ENCODE measurements around the gene INPP5A. TPM values are rescaled to one million over a fixed set of nuclear protein-coding genes. Genes with fewer than 3 reads are reported as not detected.

INPP5A gene
- total and polyA plus RNA-seq, 2 experiments from 2014 or later = 41.2 to 53.6 TPM

DNA sequence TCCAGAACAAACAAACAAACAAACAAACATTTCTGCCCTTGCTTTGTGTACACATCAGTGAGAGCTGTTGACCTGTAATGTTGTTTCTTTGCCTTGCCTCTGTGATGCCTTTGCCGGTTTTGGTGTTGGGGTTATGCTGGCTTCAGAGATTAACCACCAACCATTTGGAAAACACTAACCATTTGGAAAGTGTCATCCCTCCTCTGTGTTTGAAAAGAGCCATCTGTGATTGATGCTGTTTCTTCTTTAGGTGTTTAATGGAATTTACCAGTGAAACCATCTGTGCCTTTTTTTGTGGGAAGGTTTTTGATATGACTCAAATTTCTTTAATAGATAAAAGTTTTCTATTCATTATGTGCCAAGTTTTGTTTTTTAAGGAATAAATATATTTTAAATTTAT, 46.5 kb downstream of the INPP5A start:
- TF ChIP-seq, protein P1, sequence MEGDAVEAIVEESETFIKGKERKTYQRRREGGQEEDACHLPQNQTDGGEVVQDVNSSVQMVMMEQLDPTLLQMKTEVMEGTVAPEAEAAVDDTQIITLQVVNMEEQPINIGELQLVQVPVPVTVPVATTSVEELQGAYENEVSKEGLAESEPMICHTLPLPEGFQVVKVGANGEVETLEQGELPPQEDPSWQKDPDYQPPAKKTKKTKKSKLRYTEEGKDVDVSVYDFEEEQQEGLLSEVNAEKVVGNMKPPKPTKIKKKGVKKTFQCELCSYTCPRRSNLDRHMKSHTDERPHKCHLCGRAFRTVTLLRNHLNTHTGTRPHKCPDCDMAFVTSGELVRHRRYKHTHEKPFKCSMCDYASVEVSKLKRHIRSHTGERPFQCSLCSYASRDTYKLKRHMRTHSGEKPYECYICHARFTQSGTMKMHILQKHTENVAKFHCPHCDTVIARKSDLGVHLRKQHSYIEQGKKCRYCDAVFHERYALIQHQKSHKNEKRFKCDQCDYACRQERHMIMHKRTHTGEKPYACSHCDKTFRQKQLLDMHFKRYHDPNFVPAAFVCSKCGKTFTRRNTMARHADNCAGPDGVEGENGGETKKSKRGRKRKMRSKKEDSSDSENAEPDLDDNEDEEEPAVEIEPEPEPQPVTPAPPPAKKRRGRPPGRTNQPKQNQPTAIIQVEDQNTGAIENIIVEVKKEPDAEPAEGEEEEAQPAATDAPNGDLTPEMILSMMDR (IDR thresholded peaks at IDR 0.05; ENCODE audit: poor library complexity) = no peak
- TF ChIP-seq EZH2phosphoT487 (IDR thresholded peaks at IDR 0.05; ENCODE audit: low read depth, severe bottlenecking, unreplicated experiment) (no peak), EZH2 (IDR thresholded peaks at IDR 0.05; ENCODE audit: borderline replicate concordance) (no peak)
- peaks cover 9% of the 10 kb centered on the region for H4K20me1 ChIP-seq (ENCODE audit: insufficient read depth, poor library complexity, severe bottlenecking)
- no peak overlapping the region for H3K27ac ChIP-seq
- H3K9me3 ChIP-seq (ENCODE audit: low read depth) = no peaks in the 10 kb centered on the region
- H2AFZ ChIP-seq = no peak overlapping the region
- no peak overlapping the region for H3K4me3 ChIP-seq
- WGBS (ENCODE audit: low lambda C conversion rate, missing lambda C conversion rate) = 76% methylated on average over 1 of the region's 1 CpG
- H3K4me1 ChIP-seq (ENCODE audit: insufficient read depth) = no peaks in the 10 kb centered on the region
- no peaks in the 10 kb centered on the region for H3K9me2 ChIP-seq (replicated peaks; ENCODE audit: insufficient read depth)
- no peaks in the 10 kb centered on the region for H3K27me3 ChIP-seq
- no peaks in the 10 kb centered on the region for H3K36me3 ChIP-seq (replicated peaks; ENCODE audit: insufficient read depth, low read depth)
- peaks cover 91% of the 10 kb centered on the region for H3K79me2 ChIP-seq
- DNase-seq (ENCODE audit: low spot score) = no peak
- H3K4me2 ChIP-seq = no peak overlapping the region

DNA sequence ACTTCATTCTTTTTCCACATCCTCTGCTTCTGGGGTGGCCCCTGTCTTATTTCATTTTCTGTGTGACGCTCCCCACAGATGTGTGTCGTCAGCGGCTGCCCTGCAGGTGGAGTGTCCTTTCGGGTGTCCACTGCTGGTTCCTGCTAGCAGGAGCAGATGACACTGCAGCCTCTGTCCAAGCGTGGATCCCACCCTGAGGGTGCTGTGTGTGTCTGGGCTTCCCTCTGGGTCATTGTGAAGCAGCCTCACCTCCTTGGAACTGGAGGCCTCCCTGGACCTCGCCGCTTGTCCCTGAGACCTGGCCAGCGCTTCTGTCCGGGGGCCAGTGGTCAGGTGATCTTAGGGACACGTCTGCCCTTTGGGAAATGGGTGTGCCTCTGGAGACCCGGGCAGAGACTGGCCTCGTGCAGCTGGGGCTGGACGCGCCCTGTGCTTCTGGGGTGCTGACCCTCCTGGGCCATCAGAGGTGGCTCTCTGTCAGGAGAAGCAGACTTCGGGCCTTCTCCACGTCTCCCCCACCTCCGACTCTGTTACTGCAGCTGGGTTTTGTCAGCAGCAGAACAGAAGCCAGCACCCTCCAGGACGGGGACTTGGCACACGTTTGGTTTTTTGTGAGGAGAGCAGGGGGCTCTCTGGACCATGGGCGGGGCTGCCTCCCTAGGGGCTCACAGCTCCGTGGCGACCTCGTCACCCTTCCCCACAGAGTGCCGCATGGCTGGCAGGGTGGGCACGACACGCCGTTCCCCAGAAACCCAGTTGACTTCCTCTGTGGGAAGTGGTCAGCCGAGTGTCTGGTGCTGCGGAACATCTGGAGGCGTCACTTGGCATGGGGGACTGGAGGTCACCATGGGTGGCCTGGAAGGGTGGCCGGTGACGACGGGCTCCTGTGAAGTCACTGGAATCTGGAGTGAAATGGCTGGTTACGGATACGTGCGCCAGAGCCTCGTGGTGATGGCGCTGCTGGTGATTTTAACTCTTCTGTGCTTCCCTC, 48.4 kb downstream of the INPP5A start:
- Histone ChIP-seq H3K4me1 (ENCODE audit: insufficient read depth) (peaks cover 11% of the 10 kb centered on the region), H3K79me2 (peaks cover 92% of the 10 kb centered on the region), H3K9me2 (replicated peaks; ENCODE audit: insufficient read depth) (no peaks in the 10 kb centered on the region), H3K4me2 (no peak overlapping the region), H3K27ac (no peak overlapping the region), H3K36me3 (replicated peaks; ENCODE audit: insufficient read depth, low read depth) (no peaks in the 10 kb centered on the region), H4K20me1 (ENCODE audit: insufficient read depth, poor library complexity, severe bottlenecking) (peaks cover 2% of the 10 kb centered on the region), H3K9me3 (ENCODE audit: low read depth) (no peaks in the 10 kb centered on the region), H3K4me3 (no peak overlapping the region), H3K27me3 (no peaks in the 10 kb centered on the region), H2AFZ (no peak overlapping the region)
- TF ChIP-seq, protein P1 (IDR thresholded peaks at IDR 0.05; ENCODE audit: poor library complexity) = no peak
- TF ChIP-seq EZH2 (IDR thresholded peaks at IDR 0.05; ENCODE audit: borderline replicate concordance) = no peak
- TF ChIP-seq EZH2phosphoT487 (IDR thresholded peaks at IDR 0.05; ENCODE audit: low read depth, severe bottlenecking, unreplicated experiment) = no peak
- WGBS (ENCODE audit: low lambda C conversion rate, missing lambda C conversion rate) = 90% methylated on average over 38 of the region's 38 CpGs
- DNase-seq (ENCODE audit: low spot score) = no peak

DNA sequence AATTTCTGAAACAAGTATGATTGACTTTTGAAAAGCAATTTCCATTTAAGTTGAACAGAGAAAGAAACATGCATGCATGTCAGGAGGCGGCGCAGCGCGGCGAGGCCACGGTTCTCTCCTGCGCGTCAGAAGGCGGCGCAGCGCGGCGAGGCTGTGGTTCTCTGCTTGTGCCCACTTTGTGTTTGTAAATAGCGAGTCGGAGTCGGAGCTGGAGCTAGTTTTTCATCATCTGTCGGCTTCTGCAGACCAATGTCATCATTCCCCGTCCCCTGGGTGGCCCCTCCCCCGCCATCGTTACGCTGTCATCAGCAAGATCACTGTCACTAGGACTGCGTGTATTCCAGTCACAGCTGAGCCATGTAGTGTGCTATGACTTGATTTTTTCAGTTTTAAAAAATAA, 49.2 kb downstream of the INPP5A start:
- no peaks in the 10 kb centered on the region for H3K36me3 ChIP-seq (replicated peaks; ENCODE audit: insufficient read depth, low read depth)
- H3K9me2 ChIP-seq (replicated peaks; ENCODE audit: insufficient read depth) = no peaks in the 10 kb centered on the region
- H4K20me1 ChIP-seq (ENCODE audit: insufficient read depth, poor library complexity, severe bottlenecking) = no peaks in the 10 kb centered on the region
- peaks cover 16% of the 10 kb centered on the region for H3K4me1 ChIP-seq (ENCODE audit: insufficient read depth)
- H2AFZ ChIP-seq = no peak overlapping the region
- H3K27ac ChIP-seq = no peak overlapping the region
- H3K79me2 ChIP-seq = peaks cover 91% of the 10 kb centered on the region
- H3K27me3 ChIP-seq = no peaks in the 10 kb centered on the region
- WGBS (ENCODE audit: low lambda C conversion rate, missing lambda C conversion rate) = 96% methylated on average over 22 of the region's 22 CpGs
- no peak for DNase-seq (ENCODE audit: low spot score)
- no peak overlapping the region for H3K4me2 ChIP-seq
- no peak overlapping the region for H3K4me3 ChIP-seq
- H3K9me3 ChIP-seq (ENCODE audit: low read depth) = no peaks in the 10 kb centered on the region
- TF ChIP-seq EZH2 (IDR thresholded peaks at IDR 0.05; ENCODE audit: borderline replicate concordance) = no peak
- TF ChIP-seq, protein P1 (IDR thresholded peaks at IDR 0.05; ENCODE audit: poor library complexity) = no peak
- no peak for TF ChIP-seq EZH2phosphoT487 (IDR thresholded peaks at IDR 0.05; ENCODE audit: low read depth, severe bottlenecking, unreplicated experiment)
